ENCODE data around the gene STXBP1.

Gene STXBP1

GRCh38 chr9:127626752-127627493, 14.8 kb downstream of the STXBP1 start:
- no peak for FAIRE-seq

- FAIRE-seq = no peak
Observed at GRCh38 chr9:127627494-127627855, 15.4 kb downstream of the STXBP1 start.

- no peak for FAIRE-seq
Observed at GRCh38 chr9:127628758-127629467, 16.8 kb downstream of the STXBP1 start.

GRCh38 chr9:127629468-127630081, 17.5 kb downstream of the STXBP1 start:
- no peak for FAIRE-seq

- no peak for FAIRE-seq
Observed at GRCh38 chr9:127633216-127633862, 21.3 kb downstream of the STXBP1 start.

- no peak for FAIRE-seq
Observed at GRCh38 chr9:127634021-127634420, 21.9 kb downstream of the STXBP1 start.

GRCh38 chr9:127634698-127635097, 22.6 kb downstream of the STXBP1 start:
- FAIRE-seq = no peak

- FAIRE-seq = no peak
Observed at GRCh38 chr9:127635201-127635735, 23.2 kb downstream of the STXBP1 start.

GRCh38 chr9:127637322-127637847, 25.3 kb downstream of the STXBP1 start:
- FAIRE-seq = peak; percentile 75

- FAIRE-seq = no peak
Observed at GRCh38 chr9:127640908-127641545, 28.9 kb downstream of the STXBP1 start.

GRCh38 chr9:127642082-127642740, 30.1 kb downstream of the STXBP1 start:
- peak; percentile 58 for FAIRE-seq

GRCh38 chr9:127644146-127644827, 32.2 kb downstream of the STXBP1 start:
- FAIRE-seq = no peak

GRCh38 chr9:127644943-127645342, 32.9 kb downstream of the STXBP1 start:
- FAIRE-seq = no peak

- no peak for FAIRE-seq
Observed at GRCh38 chr9:127647451-127647850, 35.4 kb downstream of the STXBP1 start.

- FAIRE-seq = no peak
Observed at GRCh38 chr9:127650518-127650917, 38.4 kb downstream of the STXBP1 start.

- no peak for FAIRE-seq
Observed at GRCh38 chr9:127651697-127652610, 39.9 kb downstream of the STXBP1 start.

- no peak for FAIRE-seq
Observed at GRCh38 chr9:127652733-127653132, 40.7 kb downstream of the STXBP1 start.

- FAIRE-seq = no peak
Observed at GRCh38 chr9:127654619-127655018, 42.5 kb downstream of the STXBP1 start.

- no peak for FAIRE-seq
Observed at GRCh38 chr9:127658428-127658827, 46.4 kb downstream of the STXBP1 start.
